ENCODE results near the gene DNAJC10. TPM values are rescaled to one million over a fixed set of nuclear protein-coding genes. Genes with fewer than 3 reads are reported as not detected.

The DNAJC10 gene
- total RNA-seq, 1 donor from 2014 or later: 174 TPM

GRCh38 chr2:182716650-182716979 is 558 bp downstream of the DNAJC10 start:
- Mint-ChIP-seq H3K36me3 (no peaks in the 10 kb centered on the region), H3K27me3 (ENCODE audit: insufficient read depth, low read depth) (peaks cover 3% of the 10 kb centered on the region), H3K27ac (no peak overlapping the region), H3K4me3 (no peak overlapping the region), H3K4me1 (peaks cover 7% of the 10 kb centered on the region), H3K9me3 (no peaks in the 10 kb centered on the region)
- Histone ChIP-seq H3K4me2 (peak overlapping the region; percentile 97), H2AFZ (replicated peaks) (peak overlapping the region; percentile 94), H4K20me1 (ENCODE audit: low read depth) (no peaks in the 10 kb centered on the region), H3K9me3 (ENCODE audit: low read depth) (no peaks in the 10 kb centered on the region), H3F3A (ENCODE audit: low read depth) (peaks cover 21% of the 10 kb centered on the region), H3K9ac (peak overlapping the region; percentile 62), H3K79me2 (ENCODE audit: low read depth) (peaks cover 25% of the 10 kb centered on the region), H3K27ac (peak overlapping the region; percentile 80), H3K36me3 (peaks cover 19% of the 10 kb centered on the region), H3K4me1 (peaks cover 18% of the 10 kb centered on the region), H3K27me3 (no peaks in the 10 kb centered on the region), H3K4me3 (peak overlapping the region; percentile 85)
- no peak for DNase-seq (ENCODE audit: low spot score)
- TF ChIP-seq EZH2phosphoT487 (IDR thresholded peaks at IDR 0.05) (no peak), EZH2 (IDR thresholded peaks at IDR 0.05) (no peak)

GRCh38 chr2:182717416-182717815 is 1.4 kb downstream of the DNAJC10 start:
- H3K27me3 Mint-ChIP-seq (ENCODE audit: insufficient read depth, low read depth): peaks cover 3% of the 10 kb centered on the region
- Histone ChIP-seq H3K4me1 (peaks cover 18% of the 10 kb centered on the region), H3K9ac (no peak overlapping the region), H3K36me3 (peaks cover 26% of the 10 kb centered on the region), H3K27ac (no peak overlapping the region), H3K27me3 (no peaks in the 10 kb centered on the region), H3F3A (ENCODE audit: low read depth) (peaks cover 21% of the 10 kb centered on the region), H3K79me2 (ENCODE audit: low read depth) (peaks cover 25% of the 10 kb centered on the region), H4K20me1 (ENCODE audit: low read depth) (no peaks in the 10 kb centered on the region), H3K4me3 (peak overlapping the region; percentile 85), H3K9me3 (ENCODE audit: low read depth) (no peaks in the 10 kb centered on the region), H2AFZ (replicated peaks) (no peak overlapping the region), H3K4me2 (peak overlapping the region; percentile 97)
- TF ChIP-seq CTCF (IDR thresholded peaks at IDR 0.05): no peak
- TF ChIP-seq EZH2 (IDR thresholded peaks at IDR 0.05): no peak
- TF ChIP-seq EZH2phosphoT487 (IDR thresholded peaks at IDR 0.05): no peak
- peaks cover 7% of the 10 kb centered on the region for H3K4me1 Mint-ChIP-seq
- no peak overlapping the region for H3K27ac Mint-ChIP-seq
- peak overlapping the region; percentile 0 for H3K4me3 Mint-ChIP-seq
- no peaks in the 10 kb centered on the region for H3K9me3 Mint-ChIP-seq
- no peak for DNase-seq (ENCODE audit: low spot score)
- no peaks in the 10 kb centered on the region for H3K36me3 Mint-ChIP-seq

GRCh38 chr2:182717816-182718215 is 1.8 kb downstream of the DNAJC10 start:
- DNase-seq (ENCODE audit: low spot score): no peak
- H3K4me2 ChIP-seq: peak overlapping the region; percentile 97
- H3K9ac ChIP-seq: no peak overlapping the region

More at GRCh38 chr2:182717816-182718215, 1.8 kb downstream of the DNAJC10 start:
- Histone ChIP-seq H3K4me1 (peaks cover 18% of the 10 kb centered on the region), H3K4me3 (peak overlapping the region; percentile 85), H4K20me1 (ENCODE audit: low read depth) (no peaks in the 10 kb centered on the region), H3K36me3 (peaks cover 26% of the 10 kb centered on the region), H2AFZ (replicated peaks) (no peak overlapping the region), H3K27ac (no peak overlapping the region), H3K79me2 (ENCODE audit: low read depth) (peaks cover 25% of the 10 kb centered on the region), H3K27me3 (no peaks in the 10 kb centered on the region), H3K9me3 (ENCODE audit: low read depth) (no peaks in the 10 kb centered on the region), H3F3A (ENCODE audit: low read depth) (peaks cover 21% of the 10 kb centered on the region)
- no peaks in the 10 kb centered on the region for H3K9me3 Mint-ChIP-seq
- H3K4me3 Mint-ChIP-seq: peak overlapping the region; percentile 0
- no peaks in the 10 kb centered on the region for H3K36me3 Mint-ChIP-seq
- no peak for TF ChIP-seq CTCF (IDR thresholded peaks at IDR 0.05)
- TF ChIP-seq EZH2phosphoT487 (IDR thresholded peaks at IDR 0.05): no peak
- no peak for TF ChIP-seq EZH2 (IDR thresholded peaks at IDR 0.05)
- no peak overlapping the region for H3K27ac Mint-ChIP-seq
- peaks cover 7% of the 10 kb centered on the region for H3K4me1 Mint-ChIP-seq
- H3K27me3 Mint-ChIP-seq (ENCODE audit: insufficient read depth, low read depth): peaks cover 3% of the 10 kb centered on the region

Data from neural progenitor cell (in vitro differentiated cells).